Activated effector memory CD4-positive, alpha-beta T cell treated with anti-CD3 and anti-CD28 coated beads, Interleukin-2, amount 50 U/mL, for 16 hours (primary cell): ENCODE data around the gene FOXP1.

Experiments
- DNase-seq: peaks from one replicate; pipeline ENCODE4 v3.0.0-alpha.2; 2020

The FOXP1 gene

DNA sequence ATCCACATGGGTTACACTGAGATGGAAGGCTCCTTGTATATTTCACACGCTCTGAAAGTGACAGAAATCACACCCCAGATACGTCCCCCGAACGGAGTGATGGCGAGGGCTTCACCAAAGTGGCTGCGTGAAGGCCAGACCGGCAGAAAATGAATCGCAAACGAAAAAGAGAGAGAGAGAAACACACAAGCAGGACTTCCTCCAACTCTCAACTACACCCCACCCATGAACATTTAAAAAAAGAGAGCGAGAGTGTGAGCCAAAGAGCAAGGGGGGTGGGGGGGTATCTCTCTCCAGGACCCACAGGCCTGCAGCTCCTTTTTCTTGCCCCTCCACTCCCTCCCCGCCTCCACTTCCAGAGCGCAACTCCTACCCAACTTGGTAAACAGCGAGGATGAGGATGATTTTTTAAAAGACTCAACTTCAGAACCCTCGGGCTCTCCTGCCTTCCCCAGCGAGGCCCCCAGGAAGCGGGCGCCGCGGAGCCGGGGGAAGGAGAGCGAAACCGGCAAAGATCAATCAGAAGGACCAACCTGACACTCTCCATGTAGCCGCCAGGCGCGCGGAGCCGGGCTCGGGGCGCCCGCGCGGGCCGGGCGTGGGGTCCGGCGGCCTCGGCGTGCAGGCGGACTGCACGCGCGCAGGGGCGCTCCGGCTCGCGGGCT is 519.1 kb downstream of the FOXP1 start:
- peak; percentile 88 for DNase-seq

DNA sequence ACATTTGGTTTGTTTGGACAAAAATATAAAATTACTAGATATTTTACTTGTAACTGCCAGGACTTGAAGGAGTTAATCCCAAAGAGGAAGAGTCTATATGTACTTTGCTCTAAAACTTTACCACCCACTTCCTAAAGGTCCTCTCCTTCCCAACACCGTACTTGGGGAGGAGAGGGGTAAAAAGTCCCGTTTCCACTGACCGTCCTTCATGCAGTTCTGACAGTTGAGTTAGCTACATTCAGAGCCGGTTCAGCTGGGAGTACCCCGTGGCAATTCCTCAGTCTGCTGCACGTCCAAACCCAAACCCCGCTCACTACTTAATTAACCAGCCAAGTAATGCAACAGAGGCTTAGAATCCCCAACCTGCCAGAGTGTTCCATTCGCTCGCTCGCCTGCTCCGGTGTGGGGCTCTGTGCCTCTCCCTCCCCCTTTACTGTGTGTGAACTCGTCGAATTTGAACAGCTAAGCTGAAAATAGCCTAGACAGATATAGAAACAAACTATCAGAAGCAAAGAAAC is 519.7 kb downstream of the FOXP1 start:
- DNase-seq, result peak; percentile 83

DNA sequence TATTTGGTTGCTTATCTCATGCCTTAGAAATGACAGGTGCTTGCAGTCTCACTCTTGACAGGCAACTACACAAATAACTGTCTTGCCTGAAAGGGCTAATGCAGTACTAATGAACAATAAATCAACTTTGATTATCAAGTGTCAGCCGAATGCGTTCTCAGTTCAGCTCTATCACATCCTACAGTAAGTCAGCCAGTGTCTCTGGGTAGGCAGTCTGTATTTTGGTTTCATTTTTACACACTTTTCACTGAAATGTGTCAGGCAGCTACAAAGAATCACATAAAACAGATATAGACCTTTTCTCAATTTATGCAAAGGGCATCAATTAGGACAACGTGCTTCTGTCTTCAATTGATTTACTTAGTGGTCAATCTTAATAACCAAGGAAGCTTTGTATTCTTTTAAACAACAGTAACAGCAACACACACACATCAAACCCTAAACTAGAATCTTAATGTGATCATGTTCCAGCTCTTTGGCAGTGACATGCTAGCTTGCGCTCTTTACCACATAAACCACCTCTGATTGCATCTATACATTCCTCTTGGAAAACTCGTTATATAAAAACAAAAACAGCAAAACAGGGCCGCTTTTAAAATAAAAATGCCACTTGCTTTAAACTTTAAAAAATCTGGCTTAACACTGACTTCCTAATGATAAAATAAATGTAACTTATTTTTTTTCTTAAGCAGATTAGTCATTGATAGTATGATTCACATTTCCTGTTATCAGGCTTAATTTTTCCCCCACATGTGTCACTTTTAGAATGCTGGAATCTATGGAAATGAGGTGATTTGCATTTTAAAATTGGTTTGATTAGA is 520.4 kb downstream of the FOXP1 start:
- DNase-seq, result no peak

DNA sequence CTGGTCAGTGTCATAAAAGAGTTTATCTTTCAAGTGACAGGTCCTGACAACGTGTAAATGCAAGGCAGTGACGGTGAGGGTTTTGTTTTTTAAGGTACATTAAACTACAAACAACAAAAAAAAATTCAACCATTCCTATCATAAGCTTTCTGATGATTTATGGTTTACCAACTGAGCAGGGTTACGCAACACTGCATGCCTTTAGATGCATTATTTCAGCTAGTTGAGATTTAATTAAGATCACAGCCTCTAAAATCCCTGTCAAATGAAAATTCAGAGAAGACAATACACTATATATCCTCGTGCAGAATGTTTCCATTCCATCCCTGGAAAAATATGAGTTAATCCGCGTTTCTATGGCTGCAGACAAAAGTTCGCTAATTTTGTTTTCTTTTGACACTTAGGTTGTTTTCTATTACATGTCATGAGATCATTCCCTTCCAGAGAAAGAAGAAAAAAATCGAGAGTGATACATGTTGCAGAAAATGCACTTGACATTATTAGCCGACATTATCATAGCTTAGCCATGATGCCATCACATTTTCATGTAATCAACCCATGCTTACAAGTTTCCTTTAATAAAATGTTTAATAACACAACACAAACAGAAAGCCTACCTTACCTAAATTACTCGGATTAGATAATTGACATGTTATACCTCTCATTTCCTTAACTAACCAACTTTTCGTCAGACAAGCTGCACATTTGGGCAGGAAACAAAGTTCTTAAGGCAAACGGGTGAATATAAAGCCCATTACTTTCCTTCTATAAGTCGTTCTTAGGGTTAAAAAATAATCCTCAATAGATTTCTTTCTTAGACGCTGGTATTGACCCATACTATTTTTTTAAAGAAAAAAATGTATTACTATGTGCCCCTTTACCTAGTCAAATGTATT is 521.2 kb downstream of the FOXP1 start:
- no peak for DNase-seq

DNA sequence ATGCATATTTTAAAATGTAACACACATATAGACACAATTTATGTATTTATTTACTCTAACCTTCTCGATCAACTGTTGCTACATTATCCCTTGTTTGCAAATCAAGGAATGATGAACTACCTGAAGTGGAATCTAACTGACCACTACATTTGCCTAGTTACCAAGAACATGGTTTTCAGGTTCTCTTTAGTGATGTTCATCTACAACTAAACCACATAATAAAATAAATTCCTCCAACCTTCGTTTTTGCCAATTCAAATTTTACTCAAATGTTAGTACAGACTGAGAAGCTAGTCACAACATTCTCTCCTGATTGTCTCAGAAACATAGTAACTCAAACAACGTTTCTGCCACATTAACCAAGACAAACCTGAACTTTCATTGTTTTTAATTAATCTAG is 521.9 kb downstream of the FOXP1 start:
- DNase-seq, result no peak

DNA sequence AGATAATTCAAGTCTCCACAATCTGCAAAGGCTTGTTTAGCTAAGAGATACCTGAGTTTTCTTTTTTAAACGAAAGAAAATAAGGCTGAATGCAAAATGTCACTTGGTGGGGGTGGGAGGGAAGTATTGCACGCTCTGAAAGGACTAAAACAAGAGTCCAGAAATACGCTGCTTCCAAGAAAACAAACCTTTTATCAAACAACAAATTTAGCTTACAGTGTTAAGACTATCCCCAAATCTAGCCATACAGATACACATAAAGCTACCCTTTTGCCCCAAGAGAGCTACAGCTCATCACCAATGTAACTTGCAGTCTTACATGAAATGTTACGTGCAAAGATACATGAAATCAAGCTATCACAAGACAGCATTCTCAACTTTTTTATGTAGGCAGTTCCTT is 522.5 kb downstream of the FOXP1 start:
- DNase-seq, result no peak

DNA sequence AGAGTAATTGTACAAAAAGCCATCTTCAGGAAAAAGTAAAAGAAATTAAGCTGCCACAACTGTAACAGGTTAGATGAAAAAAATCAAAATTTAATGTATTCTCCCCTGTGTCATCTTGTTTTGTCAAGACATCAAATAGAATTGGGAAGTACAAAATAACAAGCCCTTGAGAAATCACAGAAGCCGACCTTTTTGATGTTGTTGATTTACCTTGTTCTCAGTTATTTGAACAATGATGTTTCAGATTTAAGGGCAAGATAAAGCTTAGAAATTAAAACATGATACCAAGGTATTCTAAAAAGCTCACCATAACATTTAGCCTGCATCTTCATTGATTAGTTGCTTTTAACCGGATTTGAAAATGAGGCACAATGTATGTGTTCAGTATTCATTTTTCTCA is 523.0 kb downstream of the FOXP1 start:
- DNase-seq, result no peak

DNA sequence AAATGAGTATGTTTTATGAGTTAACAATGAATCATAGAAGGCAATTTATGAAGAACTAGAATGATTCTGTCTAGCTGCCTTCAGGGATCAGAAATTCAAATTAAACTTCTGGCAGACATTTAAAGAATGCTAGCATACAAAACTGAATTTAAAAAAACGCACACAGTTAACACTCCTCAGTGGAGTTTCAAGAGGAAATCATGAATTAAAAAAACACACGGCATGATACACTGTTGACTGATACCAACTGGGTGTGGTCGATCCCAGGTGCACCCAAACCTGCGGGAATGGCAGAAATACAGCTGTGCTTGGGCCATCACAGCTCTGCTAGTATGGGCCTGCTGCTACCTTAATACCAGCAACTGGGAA is 526.0 kb downstream of the FOXP1 start:
- no peak for DNase-seq

DNA sequence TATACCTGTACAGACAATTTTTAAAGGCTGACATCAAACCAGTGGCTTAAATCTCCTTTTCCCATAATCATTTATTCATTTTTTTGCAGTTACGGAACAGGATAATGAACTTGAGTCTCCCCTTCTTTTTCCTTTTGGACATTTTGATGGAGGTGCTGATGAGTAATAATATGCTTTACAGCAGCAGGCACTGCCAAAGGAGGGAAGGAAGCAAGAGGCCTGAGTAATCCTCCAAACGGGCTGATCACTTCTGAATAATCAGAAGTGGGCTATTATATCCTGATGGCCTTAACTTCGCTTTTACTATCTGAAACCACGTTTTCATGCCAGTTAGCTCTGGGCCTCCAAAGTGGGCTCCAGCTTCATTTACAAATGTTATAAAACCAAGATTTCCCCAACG is 527.2 kb downstream of the FOXP1 start:
- no peak for DNase-seq

DNA sequence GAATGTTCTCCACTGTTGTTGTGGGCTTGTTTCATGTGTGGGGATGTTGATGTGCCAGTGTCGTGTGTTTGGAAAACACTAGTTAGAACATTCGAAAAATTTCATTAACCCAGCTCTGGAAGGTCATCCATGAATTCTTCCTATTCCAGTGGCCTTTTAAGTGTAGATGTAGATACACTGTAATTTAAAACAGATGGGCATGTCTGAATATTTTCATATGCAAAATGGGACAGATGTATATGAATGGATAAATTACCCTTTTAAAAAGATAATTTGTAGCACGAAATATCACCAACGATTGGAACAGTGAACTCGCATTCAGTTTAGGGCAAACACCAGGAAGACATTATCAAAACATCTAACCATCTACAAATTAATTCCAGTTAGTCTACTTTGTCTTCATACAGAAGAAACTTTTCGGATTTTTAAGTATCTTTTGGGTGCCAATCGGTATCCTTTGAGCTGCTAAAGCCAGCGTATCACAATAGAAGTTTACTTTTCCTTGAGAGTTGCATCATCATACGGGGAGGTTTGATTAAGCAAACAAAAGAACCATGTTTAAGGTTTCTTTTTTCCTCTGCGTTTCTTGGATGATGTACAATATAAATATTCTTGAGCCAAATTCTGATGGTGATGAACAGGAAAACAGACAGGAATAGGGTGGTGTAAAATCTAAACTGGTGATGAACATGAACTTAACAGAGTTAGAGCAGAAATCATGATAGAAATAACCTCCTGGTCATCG is 528.1 kb downstream of the FOXP1 start:
- no peak for DNase-seq

DNA sequence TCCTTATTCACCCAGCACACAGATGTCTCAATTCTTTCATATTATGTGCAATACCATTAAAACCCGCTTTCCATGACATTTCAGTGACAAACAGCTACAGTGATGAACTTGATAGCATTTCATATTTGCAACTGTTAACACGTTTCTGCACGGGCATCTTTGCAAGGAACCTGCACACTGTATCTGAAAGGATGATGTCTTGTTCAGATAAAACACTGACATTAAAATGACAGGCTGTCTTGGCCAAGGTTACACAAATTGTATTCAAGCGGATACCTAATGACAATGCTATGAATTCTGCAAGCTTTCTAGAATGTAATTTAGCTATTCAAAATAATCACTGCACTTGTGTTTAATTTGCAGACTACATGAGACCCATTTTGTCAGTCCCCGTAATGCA is 529.2 kb downstream of the FOXP1 start:
- no peak for DNase-seq

DNA sequence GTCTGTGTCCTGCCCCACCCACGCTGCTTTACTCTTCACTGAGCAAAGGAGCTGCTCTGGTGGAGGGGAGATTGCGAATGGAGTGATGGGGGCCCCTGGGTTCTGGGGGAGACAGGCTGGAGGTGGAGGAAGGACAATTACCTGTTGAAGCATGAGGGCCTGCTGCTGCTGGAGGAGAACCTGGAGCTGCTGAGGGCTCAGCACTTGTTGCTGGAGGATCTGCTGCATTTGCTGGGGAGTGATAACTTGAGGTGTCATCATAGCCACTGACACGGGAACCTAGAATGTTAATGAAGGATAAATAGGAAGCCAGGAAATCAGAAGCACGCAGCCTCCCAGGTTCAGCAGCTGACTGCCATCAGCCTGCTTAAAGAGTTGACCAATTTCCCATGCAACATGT is 530.0 kb downstream of the FOXP1 start:
- no peak for DNase-seq

DNA sequence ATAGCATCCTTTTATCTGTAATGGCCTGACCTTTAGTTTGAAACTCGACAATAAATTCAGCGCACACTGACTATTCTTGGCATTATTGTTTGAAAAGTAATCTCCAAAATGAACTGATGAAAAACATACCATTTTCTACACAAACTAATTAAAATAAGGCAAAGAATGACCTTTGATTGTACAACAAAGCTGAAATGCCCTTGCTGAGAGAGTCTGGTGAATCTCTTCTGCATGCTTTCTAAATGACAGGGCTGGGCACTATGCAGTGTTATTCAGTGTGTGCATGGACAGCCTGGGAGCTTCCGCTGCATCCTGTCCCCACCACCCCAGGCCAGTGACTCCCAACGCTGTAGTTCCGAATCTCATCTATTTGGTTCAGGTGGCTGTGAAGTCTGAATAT is 530.8 kb downstream of the FOXP1 start:
- DNase-seq, result no peak

DNA sequence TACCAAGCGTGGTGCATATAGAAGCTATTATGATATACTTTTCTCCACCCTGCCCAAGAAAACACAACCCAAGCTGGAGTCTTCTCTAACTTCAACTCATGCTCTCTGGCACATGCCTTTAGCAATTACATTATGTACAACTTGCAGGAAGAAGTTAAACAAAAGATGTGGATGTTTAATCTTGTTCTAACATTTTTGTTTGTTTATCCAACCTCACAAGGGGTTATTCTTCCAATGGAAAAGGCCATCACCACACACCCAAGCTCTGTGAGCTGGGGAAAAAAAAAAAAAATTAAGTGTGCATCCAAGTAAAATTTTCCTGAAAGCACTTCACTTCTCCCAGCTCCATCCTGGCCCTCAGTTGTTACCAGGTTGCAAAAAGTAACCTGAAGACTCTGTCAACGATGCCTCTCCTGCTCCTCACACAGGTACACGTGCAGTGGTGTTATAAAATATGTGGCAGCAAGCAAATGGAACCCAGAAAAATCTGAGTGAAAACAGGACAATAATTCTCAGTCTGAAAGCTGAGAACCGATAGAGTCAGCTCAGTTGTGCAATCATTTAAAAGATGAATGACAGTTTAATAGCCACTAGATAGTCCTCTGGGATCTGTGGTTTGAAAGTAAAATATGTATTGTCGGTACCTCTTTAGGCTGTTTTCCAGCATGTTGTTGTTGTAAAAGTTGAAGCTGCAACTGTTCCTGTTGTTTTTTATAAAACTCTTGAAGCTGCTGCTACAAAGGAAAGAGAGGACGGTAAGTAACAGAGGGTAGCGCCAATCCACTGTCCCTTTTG is 531.4 kb downstream of the FOXP1 start:
- DNase-seq, result no peak

DNA sequence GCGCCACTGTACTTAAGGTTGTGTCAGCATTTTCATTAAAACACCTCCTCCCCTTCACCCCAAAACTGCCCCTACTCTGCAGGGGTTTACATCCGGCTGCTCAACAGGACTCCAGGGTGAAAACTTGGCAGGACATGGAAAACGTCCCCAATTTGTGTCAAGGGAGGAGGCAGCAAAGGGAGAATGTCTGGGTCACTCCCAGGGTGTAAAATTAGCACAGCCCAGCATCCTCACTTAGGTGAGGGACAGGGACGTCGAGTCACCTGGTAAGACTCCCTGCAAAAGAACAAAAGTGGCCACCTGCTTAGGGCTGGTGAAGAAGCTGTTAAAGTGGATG is 532.3 kb downstream of the FOXP1 start:
- no peak for DNase-seq

DNA sequence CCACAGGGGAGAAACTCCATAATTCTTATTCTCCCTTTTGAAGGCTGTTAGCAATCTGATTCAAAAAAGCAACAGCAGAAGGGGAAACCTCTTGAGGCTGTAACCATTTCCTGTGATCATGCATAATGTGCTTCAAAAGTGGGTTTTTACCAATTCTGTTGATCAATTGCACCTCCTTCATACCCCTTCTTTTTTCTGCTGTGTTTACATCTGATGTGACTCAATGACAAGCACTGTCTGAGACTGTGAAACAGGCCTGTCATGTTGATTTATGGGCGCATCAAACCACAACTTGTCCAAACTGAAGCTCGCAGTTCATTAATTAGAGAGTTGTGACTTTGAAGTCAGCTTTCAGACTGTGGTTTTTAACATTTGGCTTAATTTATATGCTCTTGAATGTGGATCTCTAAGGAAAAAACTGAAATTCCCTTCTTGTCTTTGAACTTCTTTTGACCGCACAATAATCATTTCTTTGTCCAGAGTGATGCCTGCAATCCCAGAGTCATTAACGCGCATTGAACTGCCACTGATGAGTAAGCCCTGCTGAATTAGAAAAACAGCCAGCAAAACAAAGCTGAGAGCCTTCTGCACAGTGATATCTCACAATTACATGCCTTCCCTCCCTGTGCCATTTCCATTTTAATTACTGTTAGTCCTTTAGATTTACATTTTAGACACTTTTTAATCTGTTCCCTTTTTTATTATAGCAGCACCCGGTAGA is 532.8 kb downstream of the FOXP1 start:
- no peak for DNase-seq

DNA sequence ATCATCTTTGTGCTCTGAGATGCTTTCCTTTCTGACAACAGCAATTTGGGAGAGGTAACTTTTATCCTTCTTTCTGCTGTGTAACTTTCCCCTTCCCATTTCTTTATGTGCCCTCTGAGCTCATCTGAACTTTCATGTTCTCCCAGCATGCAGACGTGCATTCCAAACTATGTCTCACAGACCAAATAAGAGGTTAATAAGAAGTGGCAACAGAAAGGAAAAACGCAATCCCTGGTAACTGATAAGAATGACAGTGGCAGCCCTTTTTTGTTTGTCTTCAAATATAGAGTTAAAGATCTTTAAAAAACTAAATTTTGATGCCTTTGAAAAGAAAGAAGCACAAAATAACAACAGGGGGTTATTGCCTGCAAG is 533.4 kb downstream of the FOXP1 start:
- DNase-seq, result no peak

DNA sequence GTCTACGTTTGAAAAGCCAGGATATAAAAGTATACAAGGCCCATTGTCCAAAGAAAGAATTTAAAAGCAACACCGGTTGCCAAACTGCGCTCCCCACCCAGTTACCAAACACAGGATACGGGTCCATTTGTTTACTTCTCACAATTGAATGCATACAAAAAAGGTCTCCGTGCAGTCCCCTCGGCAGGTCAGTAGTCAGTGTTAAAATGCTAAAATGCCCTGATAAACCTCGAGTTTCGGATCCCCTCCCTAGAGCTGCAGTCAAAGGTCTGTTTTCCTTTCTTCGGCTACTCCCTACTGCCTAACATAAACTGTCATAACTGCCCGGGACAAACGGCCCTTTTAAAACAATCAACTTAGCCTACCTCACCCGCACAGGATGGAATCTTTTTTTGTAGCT is 534.6 kb downstream of the FOXP1 start:
- no peak for DNase-seq

DNA sequence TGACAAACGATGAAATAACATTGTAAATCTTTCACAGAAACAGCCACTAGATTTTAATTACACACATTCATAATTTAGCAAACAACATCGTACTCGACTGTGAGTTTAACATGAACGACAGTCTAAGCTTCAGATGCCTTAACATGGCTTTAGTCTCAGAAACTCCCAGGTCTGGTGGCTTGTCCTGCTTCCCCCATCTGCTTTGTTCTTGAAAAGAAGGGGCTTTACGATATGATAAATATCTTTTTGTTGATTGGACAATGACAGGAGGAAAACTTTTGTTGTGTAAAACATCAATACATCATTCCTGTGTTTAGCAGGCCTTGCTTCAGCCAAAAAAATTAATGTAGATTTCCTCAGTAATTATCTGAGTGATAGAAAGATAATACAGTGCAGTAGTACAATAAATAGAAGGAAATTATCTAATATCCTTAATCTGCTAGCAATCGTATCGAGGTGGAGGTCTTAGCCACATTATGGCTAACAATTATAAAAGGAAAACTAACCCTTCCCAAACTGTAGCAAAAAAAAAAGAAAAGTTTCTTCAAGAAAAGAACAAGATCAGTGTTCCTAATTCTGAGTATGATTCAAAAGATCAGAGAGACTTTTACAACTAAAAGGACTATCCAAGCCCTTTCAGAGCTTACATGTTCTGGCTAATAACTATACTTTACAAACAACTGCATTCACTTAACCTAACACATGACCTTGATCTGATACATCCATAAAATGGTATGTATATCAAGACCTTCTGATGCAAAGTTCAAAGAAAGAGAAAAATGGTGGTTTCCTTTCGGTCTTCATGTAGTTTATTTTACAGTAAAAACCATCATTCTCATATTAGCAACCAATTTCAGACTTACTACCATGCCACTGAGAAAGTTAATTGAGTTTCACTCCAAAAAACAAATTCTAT is 535.7 kb downstream of the FOXP1 start:
- no peak for DNase-seq

DNA sequence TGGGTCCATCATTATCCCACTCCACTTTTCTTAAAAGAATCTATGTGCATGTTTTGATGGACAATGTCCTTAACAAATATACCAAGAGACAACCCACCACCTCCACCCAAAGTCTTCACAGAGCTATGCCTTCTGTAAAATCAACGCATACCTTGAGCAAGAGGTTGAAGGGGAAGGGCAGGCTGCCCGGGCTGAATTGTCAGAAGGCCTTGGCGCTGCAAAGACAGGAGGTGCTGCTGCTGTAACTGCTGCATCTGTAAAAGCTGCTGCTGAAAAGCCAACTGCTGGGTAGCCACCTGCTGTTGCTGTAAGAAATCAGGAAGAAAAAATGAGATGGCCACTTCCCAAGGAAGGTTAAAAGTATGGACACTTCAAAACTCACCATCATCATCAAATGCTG is 536.7 kb downstream of the FOXP1 start:
- DNase-seq, result no peak
